Measurements from ENCODE around the gene LNPEP. TPM values are rescaled to one million over a fixed set of nuclear protein-coding genes. Genes with fewer than 3 reads are reported as not detected.

The LNPEP gene
- total and polyA plus RNA-seq, 2 donors from 2014 or later: 6.5 to 74.3 TPM

- DNase-seq (no peak), FAIRE-seq (no peak)
- Histone ChIP-seq H3K9ac (ENCODE audit: low read length in 3 of 3) (no peak overlapping the region), H3K4me3 (ENCODE audit: low read length in 3 of 3) (no peak overlapping the region), H3K27me3 (ENCODE audit: control insufficient read depth, insufficient read depth, low read length) (no peaks in the 10 kb centered on the region), H3K4me1 (ENCODE audit: control insufficient read depth in 2 of 3, insufficient read depth in 2 of 3, low read depth in 1 of 3, low read length in 3 of 3) (no peaks in the 10 kb centered on the region), H3K36me3 (ENCODE audit: control insufficient read depth in 2 of 3, insufficient read depth in 3 of 3, low read length in 3 of 3) (peaks cover 4 to 17% (median 17%) of the 10 kb centered on the region in 3 donors), H3K27ac (ENCODE audit: low read depth in 2 of 2, low read length in 2 of 2) (no peak overlapping the region), H3K9me3 (ENCODE audit: control insufficient read depth in 2 of 3, insufficient read depth in 1 of 3, low read length in 3 of 3) (no peaks in the 10 kb centered on the region)
- intact Hi-C loops (cut with DNase I): no loop called here
- TF ChIP-seq, protein P1, sequence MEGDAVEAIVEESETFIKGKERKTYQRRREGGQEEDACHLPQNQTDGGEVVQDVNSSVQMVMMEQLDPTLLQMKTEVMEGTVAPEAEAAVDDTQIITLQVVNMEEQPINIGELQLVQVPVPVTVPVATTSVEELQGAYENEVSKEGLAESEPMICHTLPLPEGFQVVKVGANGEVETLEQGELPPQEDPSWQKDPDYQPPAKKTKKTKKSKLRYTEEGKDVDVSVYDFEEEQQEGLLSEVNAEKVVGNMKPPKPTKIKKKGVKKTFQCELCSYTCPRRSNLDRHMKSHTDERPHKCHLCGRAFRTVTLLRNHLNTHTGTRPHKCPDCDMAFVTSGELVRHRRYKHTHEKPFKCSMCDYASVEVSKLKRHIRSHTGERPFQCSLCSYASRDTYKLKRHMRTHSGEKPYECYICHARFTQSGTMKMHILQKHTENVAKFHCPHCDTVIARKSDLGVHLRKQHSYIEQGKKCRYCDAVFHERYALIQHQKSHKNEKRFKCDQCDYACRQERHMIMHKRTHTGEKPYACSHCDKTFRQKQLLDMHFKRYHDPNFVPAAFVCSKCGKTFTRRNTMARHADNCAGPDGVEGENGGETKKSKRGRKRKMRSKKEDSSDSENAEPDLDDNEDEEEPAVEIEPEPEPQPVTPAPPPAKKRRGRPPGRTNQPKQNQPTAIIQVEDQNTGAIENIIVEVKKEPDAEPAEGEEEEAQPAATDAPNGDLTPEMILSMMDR (IDR thresholded peaks at IDR 0.05; ENCODE audit: borderline replicate concordance, extremely low read depth, insufficient read depth): no peak
Observed at GRCh38 chr5:97021416-97021815, 85.5 kb downstream of the LNPEP start.

DNA sequence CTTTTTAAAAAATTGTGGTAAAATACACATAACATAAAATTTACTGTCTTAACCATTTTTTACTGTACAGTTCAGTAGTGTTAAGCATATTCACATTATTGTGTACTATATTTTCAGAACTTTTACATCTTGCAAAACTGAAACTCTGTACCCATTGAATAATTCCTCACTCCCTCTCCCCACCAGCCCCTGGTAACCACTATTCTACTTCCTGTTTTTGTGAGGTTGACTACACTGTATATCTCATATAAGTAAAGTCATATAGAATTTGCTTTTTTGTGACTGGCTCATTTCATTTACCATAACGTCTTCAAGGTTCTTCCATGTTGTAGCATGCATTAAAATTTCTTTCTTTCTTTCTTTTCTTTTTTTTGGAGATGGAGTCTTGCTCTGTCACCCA lies 87.0 kb downstream of the LNPEP start:
- Histone ChIP-seq H3K9me3 (ENCODE audit: control insufficient read depth in 2 of 3, insufficient read depth in 1 of 3, low read length in 3 of 3) (no peaks in the 10 kb centered on the region), H3K9ac (ENCODE audit: low read length in 3 of 3) (no peak overlapping the region), H3K4me3 (ENCODE audit: low read length in 3 of 3) (no peak overlapping the region), H3K36me3 (ENCODE audit: control insufficient read depth in 2 of 3, insufficient read depth in 3 of 3, low read length in 3 of 3) (peaks cover 4 to 21% (median 19%) of the 10 kb centered on the region in 3 donors), H3K27me3 (ENCODE audit: control insufficient read depth, insufficient read depth, low read length) (no peaks in the 10 kb centered on the region), H3K4me1 (ENCODE audit: control insufficient read depth in 2 of 3, insufficient read depth in 2 of 3, low read depth in 1 of 3, low read length in 3 of 3) (no peaks in the 10 kb centered on the region), H3K27ac (ENCODE audit: low read depth in 2 of 2, low read length in 2 of 2) (no peak overlapping the region)
- no peak for FAIRE-seq
- intact Hi-C loops (cut with DNase I): no loop called here
- no peak for DNase-seq
- TF ChIP-seq, protein P1 (IDR thresholded peaks at IDR 0.05; ENCODE audit: borderline replicate concordance, extremely low read depth, insufficient read depth): no peak

- H3K9me3 ChIP-seq (ENCODE audit: control insufficient read depth in 2 of 3, insufficient read depth in 1 of 3, low read length in 3 of 3): no peaks in the 10 kb centered on the region
- DNase-seq: peak in 1 of 5 donors; percentile 3
- no peak overlapping the region for H3K9ac ChIP-seq (ENCODE audit: low read length in 3 of 3)
- peaks cover 4 to 20% (median 14%) of the 10 kb centered on the region in 3 donors for H3K36me3 ChIP-seq (ENCODE audit: control insufficient read depth in 2 of 3, insufficient read depth in 3 of 3, low read length in 3 of 3)
- H3K4me1 ChIP-seq (ENCODE audit: control insufficient read depth in 2 of 3, insufficient read depth in 2 of 3, low read depth in 1 of 3, low read length in 3 of 3): no peaks in the 10 kb centered on the region
- no peak for FAIRE-seq
- intact Hi-C loops (cut with DNase I): no loop called here
- H3K27ac ChIP-seq (ENCODE audit: low read depth in 2 of 2, low read length in 2 of 2): no peak overlapping the region
- no peak overlapping the region for H3K4me3 ChIP-seq (ENCODE audit: low read length in 3 of 3)
- H3K27me3 ChIP-seq (ENCODE audit: control insufficient read depth, insufficient read depth, low read length): no peaks in the 10 kb centered on the region
- TF ChIP-seq, protein P1 (IDR thresholded peaks at IDR 0.05; ENCODE audit: borderline replicate concordance, extremely low read depth, insufficient read depth): no peak
Observed at GRCh38 chr5:97026721-97027120, 90.8 kb downstream of the LNPEP start.

- Histone ChIP-seq H3K36me3 (ENCODE audit: control insufficient read depth in 2 of 3, insufficient read depth in 3 of 3, low read length in 3 of 3) (no peaks in the 10 kb centered on the region), H3K9me3 (ENCODE audit: control insufficient read depth in 2 of 3, insufficient read depth in 1 of 3, low read length in 3 of 3) (no peaks in the 10 kb centered on the region), H3K27ac (ENCODE audit: low read depth in 2 of 2, low read length in 2 of 2) (no peak overlapping the region), H3K9ac (ENCODE audit: low read length in 3 of 3) (no peak overlapping the region), H3K27me3 (ENCODE audit: control insufficient read depth, insufficient read depth, low read length) (no peaks in the 10 kb centered on the region), H3K4me3 (ENCODE audit: low read length in 3 of 3) (no peak overlapping the region), H3K4me1 (ENCODE audit: control insufficient read depth in 2 of 3, insufficient read depth in 2 of 3, low read depth in 1 of 3, low read length in 3 of 3) (peaks cover 0 to 2% (median 2%) of the 10 kb centered on the region in 3 donors)
- DNase-seq: no peak
- no peak for FAIRE-seq
- TF ChIP-seq, protein P1 (IDR thresholded peaks at IDR 0.05; ENCODE audit: borderline replicate concordance, extremely low read depth, insufficient read depth): no peak
- intact Hi-C loops (cut with DNase I): no loop called here
Observed at GRCh38 chr5:97037819-97038218, 101.9 kb downstream of the LNPEP start.
